Peyer's patch (tissue), 4 donors: Measurements from ENCODE around the gene NEDD9. TPM values are rescaled to one million over a fixed set of nuclear protein-coding genes. Genes with fewer than 3 reads are reported as not detected.
A peak's percentile ranks its signal among the peaks of the same experiment; 100 is the strongest.

ENCODE experiments used
- DNase-seq, 3 donors: peaks; one replicate each; pipeline ENCODE4 v3.0.0-alpha.2; 2017 to 2019
- H3K27ac ChIP-seq, 4 donors: fragments of 200-600 bp; sonication (generic); one replicate each; pipeline ENCODE4 v1.5.1; 2016 to 2019
- H3K27me3 ChIP-seq, 2 donors: fragments of 200-600 bp; sonication (generic); one replicate each; pipeline ENCODE4 v1.5.1; 2019
- H3K36me3 ChIP-seq, 3 donors: fragments of 200-600 bp; sonication (generic); one replicate each; pipeline ENCODE4 v1.5.1; 2016 to 2019
- H3K4me1 ChIP-seq, 4 donors: fragments of 200-600 bp; sonication (generic); one replicate each; pipeline ENCODE4 v1.5.1; 2016 to 2019
- H3K4me3 ChIP-seq, 4 donors: fragments of 200-600 bp; sonication (generic); 1 replicate in 3 of 4; 2 replicates in 1 of 4; pipeline ENCODE4 v1.5.1; 2016 to 2019; ENCODE audit warnings: mild to moderate bottlenecking in 1 of 4
- H3K9me3 ChIP-seq, 4 donors: fragments of 200-600 bp; sonication (generic); one replicate each; pipeline ENCODE4 v1.5.1; 2016 to 2019; ENCODE audit warnings: mild to moderate bottlenecking in 1 of 4
- CTCF ChIP-seq, 6 experiments: fragments of 450-650 bp in 4 of 6; fragments of 200-600 bp in 2 of 6; sonication (generic) in 1 of 6; IDR thresholded peaks; one replicate each; pipeline ENCODE4 v1.5.1; 2017 to 2019; ENCODE audit warnings: antibody characterized with exemption in 6 of 6, mild to moderate bottlenecking in 3 of 6, moderate library complexity in 1 of 6
- POLR2A ChIP-seq, 2 donors: fragments of 450-650 bp; IDR thresholded peaks; one replicate each; pipeline ENCODE4 v1.5.1; 2017; ENCODE audit warnings: antibody characterized with exemption in 2 of 2, mild to moderate bottlenecking in 2 of 2, moderate library complexity in 2 of 2
- total RNA-seq, 4 donors: library from RNA; depleted of rRNA; stranded (reverse); fragments of >200 nt; gene quantifications; one replicate each; pipeline ENCODE4 v1.1.0, GENCODE V29; 2016

The NEDD9 gene
- total RNA-seq, 4 donors from 2014 or later: 63.9 to 97.0 (median 87.5) TPM

- H3K4me1 ChIP-seq: peaks cover 0 to 56% (median 14%) of the 10 kb centered on the region in 4 donors
- no peaks in the 10 kb centered on the region for H3K27me3 ChIP-seq
- H3K36me3 ChIP-seq: no peaks in the 10 kb centered on the region
- H3K27ac ChIP-seq: peak overlapping the region in 3 of 4 donors; percentile 13 to 72 (median 19)
- H3K9me3 ChIP-seq: no peaks in the 10 kb centered on the region
- no peak for DNase-seq
- no peak for TF ChIP-seq CTCF (IDR thresholded peaks at IDR 0.05)
- no peak for TF ChIP-seq POLR2A (IDR thresholded peaks at IDR 0.05)
- no peak overlapping the region for H3K4me3 ChIP-seq
These were observed 45.1 kb upstream of the NEDD9 start for GRCh38 chr6:11277275-11278206.

- Histone ChIP-seq H3K4me3 (no peak overlapping the region), H3K27me3 (no peaks in the 10 kb centered on the region), H3K9me3 (no peaks in the 10 kb centered on the region), H3K36me3 (no peaks in the 10 kb centered on the region), H3K27ac (peak overlapping the region in 1 of 4 donors; percentile 72), H3K4me1 (peaks cover 0 to 57% (median 14%) of the 10 kb centered on the region in 4 donors)
- TF ChIP-seq POLR2A (IDR thresholded peaks at IDR 0.05) (no peak), CTCF (IDR thresholded peaks at IDR 0.05) (no peak)
- DNase-seq: no peak
These were observed 44.4 kb upstream of the NEDD9 start for GRCh38 chr6:11276911-11277274.

- H3K27ac ChIP-seq: peak overlapping the region in 2 of 4 donors; percentile 42 to 72
- H3K9me3 ChIP-seq: no peaks in the 10 kb centered on the region
- H3K36me3 ChIP-seq: no peaks in the 10 kb centered on the region
- DNase-seq: no peak
- H3K27me3 ChIP-seq: no peaks in the 10 kb centered on the region
- H3K4me1 ChIP-seq: peaks cover 0 to 60% (median 14%) of the 10 kb centered on the region in 4 donors
- no peak for TF ChIP-seq POLR2A (IDR thresholded peaks at IDR 0.05)
- no peak for TF ChIP-seq CTCF (IDR thresholded peaks at IDR 0.05)
- no peak overlapping the region for H3K4me3 ChIP-seq
These were observed 43.8 kb upstream of the NEDD9 start for GRCh38 chr6:11276228-11276627.

GRCh38 chr6:11275598-11275997, 43.1 kb upstream of the NEDD9 start:
- no peak for TF ChIP-seq POLR2A (IDR thresholded peaks at IDR 0.05)
- TF ChIP-seq CTCF (IDR thresholded peaks at IDR 0.05): no peak
- Histone ChIP-seq H3K4me1 (peaks cover 0 to 60% (median 17%) of the 10 kb centered on the region in 4 donors), H3K4me3 (no peak overlapping the region), H3K36me3 (no peaks in the 10 kb centered on the region), H3K27ac (peak overlapping the region in 2 of 4 donors; percentile 47 to 72), H3K27me3 (no peaks in the 10 kb centered on the region), H3K9me3 (no peaks in the 10 kb centered on the region)
- DNase-seq: peak in 1 of 3 donors; percentile 64

GRCh38 chr6:11273406-11274065, 41.1 kb upstream of the NEDD9 start:
- Histone ChIP-seq H3K4me1 (peaks cover 0 to 49% (median 16%) of the 10 kb centered on the region in 4 donors), H3K27me3 (no peaks in the 10 kb centered on the region), H3K9me3 (no peaks in the 10 kb centered on the region), H3K4me3 (no peak overlapping the region), H3K27ac (peak overlapping the region in 3 of 4 donors; percentile 61 to 92 (median 82)), H3K36me3 (no peaks in the 10 kb centered on the region)
- DNase-seq: peak in 2 of 3 donors; percentile 74 to 77
- peak in 1 of 2 donors; percentile 29 for TF ChIP-seq POLR2A (IDR thresholded peaks at IDR 0.05)
- TF ChIP-seq CTCF (IDR thresholded peaks at IDR 0.05): no peak
